HG03064 (cell line): Measurements from ENCODE around the gene EDA2R.

Experiments used
- ATAC-seq: cut with Tn5 transposase; IDR thresholded peaks from one replicate; pipeline ENCODE4 v1.9.1; 2021; ENCODE audit warnings: low read depth; ENCODE audit not compliant: unreplicated experiment

EDA2R gene, protein sequence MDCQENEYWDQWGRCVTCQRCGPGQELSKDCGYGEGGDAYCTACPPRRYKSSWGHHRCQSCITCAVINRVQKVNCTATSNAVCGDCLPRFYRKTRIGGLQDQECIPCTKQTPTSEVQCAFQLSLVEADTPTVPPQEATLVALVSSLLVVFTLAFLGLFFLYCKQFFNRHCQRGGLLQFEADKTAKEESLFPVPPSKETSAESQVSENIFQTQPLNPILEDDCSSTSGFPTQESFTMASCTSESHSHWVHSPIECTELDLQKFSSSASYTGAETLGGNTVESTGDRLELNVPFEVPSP

DNA sequence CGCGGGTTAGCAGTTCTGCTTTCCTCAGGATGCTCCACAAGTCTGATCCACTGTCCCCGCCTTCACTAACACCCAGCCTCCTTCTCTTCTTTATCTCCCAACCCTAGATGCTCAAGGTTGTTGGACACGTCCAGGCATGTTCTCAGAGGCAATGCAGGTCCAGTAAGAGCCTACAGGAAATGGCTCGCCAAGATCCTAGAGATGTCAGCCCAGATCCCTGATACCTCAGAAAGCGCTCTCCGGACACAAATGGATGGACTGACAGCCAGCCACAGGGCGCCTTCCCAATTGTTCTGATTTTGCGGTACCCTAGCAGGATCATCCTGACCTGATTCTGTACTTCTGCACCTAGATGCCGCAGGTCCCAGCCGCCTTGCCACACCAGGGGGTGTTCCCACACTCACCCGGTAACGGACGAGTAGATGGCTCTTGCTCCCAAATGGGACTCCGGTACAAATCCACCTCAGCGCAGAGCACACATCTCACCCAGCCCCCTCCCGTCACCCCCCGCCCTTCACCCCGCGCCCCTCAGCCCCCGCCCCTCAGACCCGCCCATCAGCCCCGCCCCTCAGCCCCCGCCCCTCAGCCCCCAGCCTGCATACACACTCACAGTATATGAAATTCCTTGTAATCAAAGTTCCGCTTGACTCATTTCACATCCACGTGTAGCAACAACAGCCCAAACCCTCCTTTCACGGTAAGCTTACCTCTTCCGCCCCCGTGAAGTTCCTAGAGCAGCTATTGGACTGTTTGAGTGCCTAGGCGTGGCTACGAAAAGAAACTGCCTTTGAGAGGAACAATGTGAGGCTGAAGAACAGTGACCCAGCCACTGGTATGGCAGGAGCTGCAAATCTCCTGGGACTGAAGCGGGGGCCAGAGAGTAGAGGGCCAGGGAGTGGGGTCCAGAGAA lies at the start of gene EDA2R:
TSS of gene EDA2R (minus strand) at position 488 of the 910 bp plus-strand sequence. CDS start 23,058 bp downstream, outside the sequence.
- peak; percentile 76 for ATAC-seq

- no peak for ATAC-seq
Observed at GRCh38 chrX:66684196-66684595, 45.3 kb upstream of the EDA2R start.

GRCh38 chrX:66680451-66680850 lies 41.6 kb upstream of the EDA2R start:
- ATAC-seq, result no peak

DNA sequence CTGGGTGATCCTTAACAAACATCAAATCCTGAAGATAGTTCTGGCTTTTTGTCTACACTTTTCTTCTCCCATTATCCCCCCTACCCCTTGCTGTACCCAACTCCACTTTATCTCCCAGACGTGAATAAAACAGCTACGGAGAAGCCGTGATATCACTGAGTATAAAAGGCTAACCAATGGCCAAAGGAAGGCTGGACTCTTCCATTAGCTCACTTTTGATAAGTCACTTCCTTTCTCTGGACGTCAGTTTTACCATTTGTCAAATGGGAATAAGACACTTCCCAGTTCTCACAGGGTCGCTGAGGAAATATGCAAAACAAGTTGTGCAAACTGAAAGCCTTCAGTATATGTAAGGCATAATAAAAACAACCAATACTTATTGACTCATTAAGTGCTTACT lies 38.6 kb upstream of the EDA2R start:
- no peak for ATAC-seq

- ATAC-seq, result no peak
Observed at GRCh38 chrX:66676990-66677389, 38.1 kb upstream of the EDA2R start.

DNA sequence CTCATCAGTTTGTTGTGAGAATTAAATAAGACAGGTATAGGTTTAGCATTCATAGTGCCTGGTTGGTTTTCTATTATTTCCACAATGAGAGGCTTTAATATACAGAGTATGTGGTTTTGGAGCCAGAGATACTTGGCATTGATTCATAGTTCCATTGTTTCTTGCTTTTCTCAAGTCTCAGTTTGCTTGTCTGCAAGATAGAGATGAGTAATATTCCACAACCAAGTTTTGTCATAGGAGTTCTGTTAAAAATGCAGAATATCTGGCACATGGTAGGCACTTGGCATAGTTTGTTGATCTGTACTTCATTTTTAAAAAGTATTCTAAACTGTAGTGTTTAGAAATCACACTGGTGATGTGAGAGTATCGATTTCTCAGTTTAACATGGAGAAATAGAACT lies 37.5 kb upstream of the EDA2R start:
- ATAC-seq, result no peak

GRCh38 chrX:66675541-66675940 lies 36.7 kb upstream of the EDA2R start:
- ATAC-seq, result no peak

DNA sequence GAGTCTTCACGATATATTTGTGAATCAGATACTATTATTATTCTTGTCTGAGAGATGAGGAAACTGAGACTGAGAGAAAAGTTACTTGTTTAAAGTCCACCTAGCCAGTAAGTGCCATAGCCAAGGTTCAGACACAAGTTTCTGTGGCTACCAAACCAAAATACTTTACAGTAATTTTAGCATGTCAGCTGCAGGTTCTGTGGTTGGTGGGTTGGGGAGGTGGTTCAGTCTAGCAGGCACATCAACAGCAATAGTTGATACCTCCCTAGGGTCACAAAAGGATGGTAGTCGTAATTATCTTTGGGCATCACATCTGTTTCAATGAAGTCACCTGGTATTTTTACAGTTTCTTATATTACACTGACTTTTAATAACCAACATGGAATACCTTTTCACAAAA lies 35.6 kb upstream of the EDA2R start:
- no peak for ATAC-seq

DNA sequence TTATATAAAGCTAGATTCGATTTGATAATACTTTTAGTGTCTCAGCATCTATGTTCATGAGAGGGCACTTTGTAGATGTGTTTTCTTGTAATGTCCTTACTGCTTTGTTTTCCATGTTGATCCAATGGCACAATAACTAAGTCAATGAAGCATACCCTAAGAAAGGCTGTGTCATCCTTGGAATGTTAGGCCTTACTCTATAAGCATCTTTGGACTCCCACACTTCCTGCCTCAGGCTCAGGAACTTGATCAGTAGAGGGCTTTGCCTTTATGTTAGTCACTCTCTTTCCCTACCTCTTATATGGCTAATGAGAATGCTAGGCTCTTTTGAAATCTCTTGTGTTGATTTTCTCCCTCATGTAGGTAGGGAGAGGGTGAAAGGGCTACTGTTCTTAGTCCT lies 33.2 kb upstream of the EDA2R start:
- no peak for ATAC-seq

DNA sequence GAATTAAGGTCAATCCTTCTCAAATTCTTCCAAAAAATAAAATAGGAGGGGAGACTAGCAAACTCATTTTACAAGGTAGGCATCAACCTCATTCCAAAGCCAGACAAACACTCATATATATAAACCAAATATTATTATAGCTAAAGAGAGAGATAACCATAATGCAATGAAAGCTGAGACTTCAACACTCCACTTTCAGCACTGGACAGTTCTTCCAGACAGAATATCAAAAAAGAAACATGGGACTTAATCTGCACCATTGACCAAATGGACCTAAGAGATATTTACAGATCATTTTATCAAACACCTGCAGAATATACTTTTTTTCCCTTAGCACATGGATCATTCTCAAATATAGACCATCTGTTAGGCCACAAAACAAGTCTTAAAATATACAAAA lies 15.5 kb upstream of the EDA2R start:
- ATAC-seq, result no peak

DNA sequence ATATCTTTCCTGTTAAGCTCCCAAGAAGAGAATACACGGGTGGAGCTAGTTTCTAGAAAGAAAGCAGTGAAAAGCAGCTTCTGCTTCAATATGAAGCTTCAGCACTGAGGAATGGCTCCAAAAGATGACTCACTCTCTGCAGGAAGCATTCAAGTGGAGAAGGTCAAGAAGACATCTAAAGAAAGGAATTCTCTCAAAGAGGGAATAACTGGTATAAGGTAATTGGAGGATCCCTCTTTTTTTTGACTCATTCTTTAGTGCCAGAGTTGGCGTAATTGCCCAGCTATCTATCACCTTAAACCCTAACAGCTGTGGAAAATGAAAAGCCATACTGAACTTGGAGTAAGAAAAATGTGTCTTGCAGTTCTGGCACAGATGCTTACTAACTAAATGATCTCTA lies 3.5 kb downstream of the EDA2R start:
- ATAC-seq, result no peak

- no peak for ATAC-seq
Observed at GRCh38 chrX:66634272-66634671, 4.6 kb downstream of the EDA2R start.

DNA sequence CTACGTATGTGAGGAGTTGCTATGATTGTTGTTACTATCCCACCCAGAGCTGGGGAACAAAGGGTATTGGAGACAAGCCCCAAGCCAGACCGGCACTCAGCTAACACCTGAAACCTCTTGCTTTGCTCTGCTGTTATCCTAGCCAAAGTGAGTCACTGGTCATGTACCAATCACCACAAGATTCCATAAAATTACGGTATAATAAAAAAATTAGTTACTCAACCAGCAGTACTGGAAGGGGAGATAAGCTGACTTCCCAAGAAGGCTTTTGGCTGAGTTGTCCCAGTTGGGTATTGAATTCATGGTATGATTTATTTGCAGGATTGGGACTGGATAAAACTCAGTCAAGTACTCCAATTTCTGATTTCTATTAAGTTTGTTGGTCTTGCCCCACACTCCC lies 5.3 kb downstream of the EDA2R start:
- no peak for ATAC-seq

DNA sequence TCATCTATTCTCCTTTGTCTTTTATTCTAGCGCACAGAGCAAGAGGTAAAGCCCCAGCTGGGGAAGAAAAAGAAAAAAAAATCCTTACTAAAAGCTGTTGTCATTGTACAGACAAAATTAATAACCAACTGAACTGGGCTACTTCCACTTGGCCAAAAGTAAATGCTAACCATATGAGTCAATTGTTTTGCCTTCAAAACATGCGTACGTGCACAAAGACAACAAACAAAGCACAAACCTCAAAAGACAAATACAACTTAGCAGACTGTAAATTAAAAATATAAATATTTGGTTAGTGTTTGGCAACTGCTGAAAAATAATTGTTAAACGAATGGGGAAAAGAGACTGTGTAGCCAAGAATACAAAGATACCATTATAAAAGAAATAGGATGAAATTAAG lies 5.9 kb downstream of the EDA2R start:
- ATAC-seq, result no peak

DNA sequence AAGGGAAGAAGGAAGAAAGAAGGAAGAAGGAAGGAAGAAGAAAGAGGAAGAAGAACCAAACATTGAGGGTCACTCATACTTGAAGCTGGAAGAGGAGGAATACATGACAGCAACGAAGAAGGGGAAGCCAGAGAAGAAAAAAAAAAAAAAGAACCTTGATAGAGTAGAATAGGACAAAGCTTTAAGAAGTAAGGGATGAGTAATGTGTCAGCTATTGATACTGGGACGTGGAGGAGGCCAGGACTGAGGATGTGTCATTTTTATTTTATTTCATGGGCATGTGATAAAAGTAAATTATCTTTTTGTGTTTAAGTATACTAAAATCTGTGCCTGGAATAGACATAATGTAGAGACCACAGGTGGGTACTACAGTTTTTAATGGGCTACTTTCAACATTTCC lies 6.4 kb downstream of the EDA2R start:
- no peak for ATAC-seq

DNA sequence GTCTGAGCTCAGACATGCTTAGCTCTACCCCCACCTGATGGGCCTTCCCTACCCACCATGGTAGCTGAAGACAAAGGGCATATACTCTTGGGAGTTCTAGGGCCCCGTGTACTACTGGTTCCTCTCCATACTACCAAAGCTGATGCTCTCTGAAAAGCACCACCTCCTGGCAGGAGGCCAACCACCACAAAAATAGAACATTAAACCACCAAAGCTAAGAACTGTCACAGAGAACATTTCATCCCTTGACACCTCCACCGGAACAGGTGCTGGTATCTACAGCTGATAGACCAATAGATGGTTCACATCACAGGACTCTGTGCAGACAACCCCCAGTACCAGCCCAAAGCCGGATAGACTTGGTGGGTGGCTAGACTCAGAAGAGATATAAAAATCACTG lies 13.4 kb downstream of the EDA2R start:
- ATAC-seq, result peak; percentile 80

DNA sequence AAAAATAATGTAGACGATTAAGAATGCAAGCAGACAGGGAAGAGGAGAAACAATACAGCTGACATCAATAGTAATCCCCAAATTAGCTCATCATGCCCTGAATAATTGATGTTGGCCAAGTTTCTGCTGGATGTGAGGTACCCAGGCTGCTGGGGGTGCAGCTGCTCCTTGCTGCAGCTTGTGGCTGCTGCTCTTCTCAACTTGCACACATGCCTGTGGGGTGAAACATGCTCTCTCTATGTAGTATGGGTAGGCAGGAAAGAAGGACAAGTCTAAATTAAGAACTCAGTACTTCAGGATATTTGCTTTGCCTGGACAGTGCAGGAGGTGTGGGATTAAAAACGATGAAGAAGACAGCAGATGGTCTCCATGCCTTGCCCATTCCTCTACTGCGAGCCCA lies 16.7 kb downstream of the EDA2R start:
- no peak for ATAC-seq

DNA sequence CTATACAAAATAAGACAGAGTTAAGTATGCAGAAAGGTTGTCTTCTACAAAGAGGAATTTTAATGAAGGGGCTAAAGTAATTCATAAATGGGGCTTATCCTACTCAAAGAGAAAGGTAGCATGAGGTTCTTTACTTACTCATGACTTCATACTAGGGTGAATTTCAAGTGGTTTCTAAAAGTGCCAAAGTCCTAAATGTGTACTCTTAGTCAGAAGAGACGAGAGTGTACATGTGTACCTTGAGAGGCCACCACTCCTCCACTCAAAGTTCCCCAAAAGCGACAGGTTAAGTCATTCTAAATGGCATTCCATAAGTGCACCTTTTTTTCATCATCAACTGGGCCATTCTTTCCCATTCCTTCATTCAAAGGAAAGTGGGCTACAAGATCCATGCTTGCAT lies 21.9 kb downstream of the EDA2R start:
- no peak for ATAC-seq

- ATAC-seq, result no peak
Observed at GRCh38 chrX:66602381-66602938, 36.4 kb downstream of the EDA2R start.

DNA sequence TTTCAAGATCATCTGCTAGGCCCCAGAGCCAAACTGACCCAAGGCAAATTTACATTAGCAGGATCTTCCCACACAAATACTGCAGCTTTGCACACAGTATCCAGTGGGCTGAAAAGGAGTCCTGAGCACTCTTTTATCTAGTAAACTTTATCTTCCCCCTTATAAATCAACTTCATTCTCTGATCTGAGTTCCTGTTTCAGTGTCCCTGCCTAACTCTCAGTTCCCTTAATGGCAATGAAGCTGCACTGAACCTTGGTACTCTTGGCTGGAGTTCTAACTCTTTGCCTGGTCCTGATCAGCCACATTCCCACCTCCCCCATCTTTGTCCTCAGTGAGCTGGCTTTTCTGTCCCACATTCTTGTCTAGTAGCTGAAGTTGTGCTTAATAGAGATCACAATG lies 37.4 kb downstream of the EDA2R start:
- ATAC-seq, result no peak

GRCh38 chrX:66579219-66579618 lies 59.7 kb downstream of the EDA2R start:
- ATAC-seq, result no peak

DNA sequence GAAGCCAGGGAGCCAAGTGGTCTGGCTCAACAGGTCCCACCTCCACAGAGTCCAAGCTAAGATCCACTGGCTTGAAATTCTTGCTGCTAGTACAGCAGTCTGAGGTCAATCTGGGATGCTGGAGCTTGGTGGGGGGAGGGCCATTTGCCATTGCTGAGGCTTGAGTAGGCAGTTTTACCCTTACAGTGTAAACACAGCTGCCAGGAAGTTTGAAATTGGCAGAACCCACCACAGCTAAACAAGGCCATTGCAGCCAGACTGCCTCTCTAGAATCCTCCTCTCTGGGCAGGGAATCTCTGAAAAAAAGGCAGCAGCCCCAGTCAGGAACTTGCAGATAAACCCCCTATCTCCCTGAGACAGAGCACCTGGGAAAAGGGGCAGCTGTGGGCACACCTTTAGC lies 84.9 kb downstream of the EDA2R start:
- ATAC-seq, result no peak
